ENCODE measurements around the gene THAP6. TPM values are rescaled to one million over a fixed set of nuclear protein-coding genes. Genes with fewer than 3 reads are reported as not detected.

Gene THAP6
- total RNA-seq, 1 experiment from 2014 or later = 11.7 TPM

Other genes starting within 250 kb of the THAP6 start
- gene RCHY1, start 70 bp upstream of the THAP6 start, total RNA-seq (2014; rRNA removed; shearing (Covaris generic)) = 23.4 and 34.3 TPM in 2 replicates
- gene ODAPH, start 41.6 kb downstream of the THAP6 start, total RNA-seq (2014; rRNA removed; shearing (Covaris generic)) = 0.12 and 0.19 TPM in 2 replicates
- gene CDKL2, start 116.1 kb downstream of the THAP6 start, total RNA-seq (2014; rRNA removed; shearing (Covaris generic)) = 0.02 and 0.31 TPM in 2 replicates
- 104 and 131 TPM in 2 replicates for gene G3BP2, start 158.9 kb downstream of the THAP6 start, total RNA-seq (2014; rRNA removed; shearing (Covaris generic))
- gene USO1, start 210.1 kb downstream of the THAP6 start, total RNA-seq (2014; rRNA removed; shearing (Covaris generic)) = 63.4 and 70.9 TPM in 2 replicates

Data from H4 (cell line).